HUES64 (cell line): ENCODE results near the gene LEMD1.
A peak's percentile ranks its signal among the peaks of the same experiment; 100 is the strongest.
"Not testable (repeated sequence)": the region's sequence is repeated elsewhere in the genome, so short reads cannot be mapped to it uniquely, and the experiment has no call there.

Experiments used
- H3K27ac ChIP-seq: 2 replicates; pipeline ENCODE4 v1.7.0; 2013; ENCODE audit warnings: low read depth, low read length, inconsistent platforms
- H3K27me3 ChIP-seq: 2 replicates; pipeline ENCODE4 v1.6.1; 2013; ENCODE audit warnings: mild to moderate bottlenecking, low read length; ENCODE audit not compliant: insufficient read depth
- H3K36me3 ChIP-seq: 2 replicates; pipeline ENCODE4 v1.6.1; 2013; ENCODE audit warnings: mild to moderate bottlenecking, low read length; ENCODE audit not compliant: insufficient read depth
- H3K4me1 ChIP-seq: 2 replicates; pipeline ENCODE4 v1.6.1; 2013; ENCODE audit warnings: mild to moderate bottlenecking, low read length, moderate library complexity; ENCODE audit not compliant: insufficient read depth
- H3K4me3 ChIP-seq: 2 replicates; pipeline ENCODE4 v1.5.1; 2013; ENCODE audit warnings: mild to moderate bottlenecking, low read length, moderate library complexity
- H3K9ac ChIP-seq: 2 replicates; pipeline ENCODE4 v1.6.1; 2013; ENCODE audit warnings: mild to moderate bottlenecking, low read depth, low read length
- H3K9me3 ChIP-seq: 2 replicates; pipeline ENCODE4 v1.6.1; 2013; ENCODE audit warnings: low read depth, low read length; ENCODE audit not compliant: insufficient read depth
- WGBS: fragments of 150-250, 120-280 bp; methylation state at CpG from one replicate; pipeline ENCODE4 v1.1.7; 2013; ENCODE audit warnings: missing lambda C conversion rate; 5-methylcytosine and 5-hydroxymethylcytosine counted together

Gene LEMD1

GRCh38 chr1:205365086-205365485 is 56.8 kb downstream of the LEMD1 start:
- not testable (repeated sequence) for H3K4me1 ChIP-seq, H3K27ac ChIP-seq, H3K9ac ChIP-seq, H3K9me3 ChIP-seq, H3K36me3 ChIP-seq, H3K27me3 ChIP-seq, H3K4me3 ChIP-seq
- 93% methylated on average over 5 of the region's 8 CpGs for WGBS

DNA sequence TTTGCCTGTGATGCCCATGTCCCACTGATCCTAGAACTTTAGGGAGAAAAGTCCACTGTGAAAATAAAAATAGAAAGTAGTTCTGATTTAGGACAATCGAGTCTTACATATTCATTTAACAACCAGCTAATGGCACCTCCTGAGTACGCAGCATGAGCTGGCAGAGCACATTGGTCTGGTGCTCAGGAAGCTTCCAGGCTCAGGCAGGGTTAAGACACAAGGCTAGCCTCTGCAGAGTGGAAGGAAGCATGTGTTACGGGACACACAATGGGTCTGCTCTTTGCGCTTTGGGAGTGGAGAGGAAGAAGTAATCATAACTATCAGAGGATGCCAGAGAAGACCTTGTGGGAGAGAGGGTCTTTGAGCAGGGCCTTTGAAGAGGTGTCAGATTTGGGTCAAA is 61.0 kb downstream of the LEMD1 start:
- H3K9me3 ChIP-seq, result no peaks in the 10 kb centered on the region
- WGBS, result 92% methylated on average over 4 of the region's 4 CpGs
- H3K4me1 ChIP-seq, result peaks cover 29% of the 10 kb centered on the region
- H3K36me3 ChIP-seq, result no peaks in the 10 kb centered on the region
- no peaks in the 10 kb centered on the region for H3K27me3 ChIP-seq
- no peak overlapping the region for H3K9ac ChIP-seq
- H3K4me3 ChIP-seq, result no peak overlapping the region
- no peak overlapping the region for H3K27ac ChIP-seq

- Histone ChIP-seq H3K27me3 (no peaks in the 10 kb centered on the region), H3K9ac (no peak overlapping the region), H3K36me3 (no peaks in the 10 kb centered on the region), H3K4me1 (peaks cover 39% of the 10 kb centered on the region), H3K4me3 (no peak overlapping the region), H3K27ac (no peak overlapping the region), H3K9me3 (no peaks in the 10 kb centered on the region)
- WGBS, result 75% methylated on average over 11 of the region's 11 CpGs
Measured at GRCh38 chr1:205359771-205360565, 61.9 kb downstream of the LEMD1 start.

DNA sequence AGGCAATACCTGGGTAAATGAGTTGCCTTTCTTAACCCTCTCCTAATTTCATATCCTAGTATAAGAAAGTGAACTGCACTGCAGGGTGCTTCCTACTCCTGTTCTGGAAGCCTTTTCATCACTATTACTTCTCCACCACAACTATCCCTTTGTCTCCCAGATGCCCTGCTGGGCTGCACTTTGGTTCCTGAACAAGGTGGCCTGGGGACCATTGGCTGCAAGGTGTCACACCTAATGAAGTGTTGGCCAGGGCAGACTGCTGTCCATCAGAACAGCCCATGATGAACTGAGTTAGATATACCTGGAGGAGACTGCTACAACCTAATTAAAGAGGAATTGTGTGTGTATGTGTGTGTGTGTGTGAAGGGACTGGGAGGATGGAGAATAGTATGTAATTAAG is 63.3 kb downstream of the LEMD1 start:
- Histone ChIP-seq H3K27me3 (no peaks in the 10 kb centered on the region), H3K27ac (no peak overlapping the region), H3K9ac (no peak overlapping the region), H3K9me3 (no peaks in the 10 kb centered on the region), H3K4me3 (no peak overlapping the region), H3K4me1 (peaks cover 39% of the 10 kb centered on the region), H3K36me3 (no peaks in the 10 kb centered on the region)

- Histone ChIP-seq H3K27me3 (no peaks in the 10 kb centered on the region), H3K36me3 (no peaks in the 10 kb centered on the region), H3K9ac (no peak overlapping the region), H3K4me1 (peaks cover 43% of the 10 kb centered on the region), H3K9me3 (no peaks in the 10 kb centered on the region), H3K4me3 (no peak overlapping the region), H3K27ac (no peak overlapping the region)
- 91% methylated on average over 3 of the region's 3 CpGs for WGBS
Measured at GRCh38 chr1:205357567-205357966, 64.3 kb downstream of the LEMD1 start.

GRCh38 chr1:205356440-205357139 is 65.3 kb downstream of the LEMD1 start, which contains the start of gene KLHDC8A:
TSS of gene KLHDC8A (minus strand) at chr1:205356922. CDS start at chr1:205343604, 13,318 bp downstream.
- no peaks in the 10 kb centered on the region for H3K27me3 ChIP-seq
- peak within 1 kb of the TSS; percentile 17; the same call in 1 of the 2 replicates for H3K4me3 ChIP-seq
- H3K27ac ChIP-seq, result 0 out of 2 replicates have a peak within 1 kb of the TSS, but pooled peaks have one; percentile 5
- H3K4me1 ChIP-seq, result peaks cover 50% of the 10 kb centered on the region
- H3K36me3 ChIP-seq, result no peaks in the 10 kb centered on the region
- no peaks in the 10 kb centered on the region for H3K9me3 ChIP-seq
- H3K9ac ChIP-seq, result 0 out of 2 replicates have a peak within 1 kb of the TSS, but pooled peaks have one; percentile 5
- 65% methylated on average over 20 of the region's 20 CpGs for WGBS

DNA sequence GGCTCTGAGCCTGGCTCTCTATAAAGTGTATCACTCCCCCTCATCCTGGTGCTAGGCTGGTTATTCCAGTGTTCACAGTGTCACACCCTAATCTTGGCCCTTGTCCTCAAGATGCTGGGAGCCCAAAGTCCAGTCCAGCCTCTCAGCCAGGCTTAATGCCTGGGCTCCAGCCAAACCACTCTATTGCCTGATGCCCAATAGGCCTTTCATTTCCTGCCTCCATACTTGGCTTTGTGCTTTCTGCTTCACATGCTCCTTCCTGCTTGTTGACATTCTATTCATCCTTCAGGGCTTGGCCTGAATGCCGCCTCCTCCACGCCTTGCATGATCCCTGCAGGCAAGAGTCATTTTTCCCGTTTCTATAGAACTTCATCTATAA is 66.8 kb downstream of the LEMD1 start:
- Histone ChIP-seq H3K9ac (no peak overlapping the region), H3K27me3 (no peaks in the 10 kb centered on the region), H3K4me3 (no peak overlapping the region), H3K4me1 (peaks cover 55% of the 10 kb centered on the region), H3K9me3 (no peaks in the 10 kb centered on the region), H3K27ac (no peak overlapping the region), H3K36me3 (no peaks in the 10 kb centered on the region)
- 78% methylated on average over 3 of the region's 3 CpGs for WGBS

GRCh38 chr1:205354259-205355074 is 67.4 kb downstream of the LEMD1 start:
- Histone ChIP-seq H3K27me3 (no peaks in the 10 kb centered on the region), H3K27ac (no peak overlapping the region), H3K36me3 (no peaks in the 10 kb centered on the region), H3K9me3 (no peaks in the 10 kb centered on the region), H3K4me1 (peaks cover 58% of the 10 kb centered on the region), H3K9ac (no peak overlapping the region), H3K4me3 (no peak overlapping the region)
- WGBS, result 41% methylated on average over 5 of the region's 5 CpGs

DNA sequence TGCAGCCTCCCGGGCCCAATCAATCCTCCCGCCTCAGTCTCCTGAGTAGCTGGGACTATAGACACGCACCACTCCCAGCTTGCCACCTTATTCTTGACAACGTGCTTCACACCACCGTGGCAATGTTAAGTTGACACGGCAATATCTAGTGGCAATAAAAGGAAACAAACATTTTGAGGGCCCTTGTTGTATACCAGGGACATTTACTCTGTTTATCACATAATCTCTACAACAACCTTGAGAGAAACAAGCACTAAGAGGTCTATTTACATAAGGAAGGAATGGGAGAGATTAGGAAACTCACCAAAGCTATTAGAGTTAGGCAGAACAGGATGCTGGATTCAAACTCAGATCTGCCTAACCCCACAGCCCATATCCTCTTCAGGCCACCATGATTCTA is 68.2 kb downstream of the LEMD1 start:
- no peak overlapping the region for H3K9ac ChIP-seq
- H3K9me3 ChIP-seq, result no peaks in the 10 kb centered on the region
- H3K27me3 ChIP-seq, result no peaks in the 10 kb centered on the region
- H3K36me3 ChIP-seq, result no peaks in the 10 kb centered on the region
- H3K27ac ChIP-seq, result no peak overlapping the region
- H3K4me3 ChIP-seq, result no peak overlapping the region
- 88% methylated on average over 6 of the region's 6 CpGs for WGBS
- H3K4me1 ChIP-seq, result peaks cover 64% of the 10 kb centered on the region

- H3K36me3 ChIP-seq, result no peaks in the 10 kb centered on the region
- no peak overlapping the region for H3K9ac ChIP-seq
- H3K27me3 ChIP-seq, result no peaks in the 10 kb centered on the region
- H3K9me3 ChIP-seq, result no peaks in the 10 kb centered on the region
- WGBS, result over 99% methylated on average over 4 of the region's 4 CpGs
- no peak overlapping the region for H3K27ac ChIP-seq
- H3K4me1 ChIP-seq, result peaks cover 65% of the 10 kb centered on the region
- H3K4me3 ChIP-seq, result no peak overlapping the region
Measured at GRCh38 chr1:205353191-205353590, 68.7 kb downstream of the LEMD1 start.
